Brain pericyte (primary cell): ENCODE data around the gene SLC6A19.

Experiments
- DNase-seq: peaks from one replicate; pipeline ENCODE4 v3.0.0-alpha.2; 2012; ENCODE audit warnings: low read depth, low spot score

SLC6A19 gene

DNA sequence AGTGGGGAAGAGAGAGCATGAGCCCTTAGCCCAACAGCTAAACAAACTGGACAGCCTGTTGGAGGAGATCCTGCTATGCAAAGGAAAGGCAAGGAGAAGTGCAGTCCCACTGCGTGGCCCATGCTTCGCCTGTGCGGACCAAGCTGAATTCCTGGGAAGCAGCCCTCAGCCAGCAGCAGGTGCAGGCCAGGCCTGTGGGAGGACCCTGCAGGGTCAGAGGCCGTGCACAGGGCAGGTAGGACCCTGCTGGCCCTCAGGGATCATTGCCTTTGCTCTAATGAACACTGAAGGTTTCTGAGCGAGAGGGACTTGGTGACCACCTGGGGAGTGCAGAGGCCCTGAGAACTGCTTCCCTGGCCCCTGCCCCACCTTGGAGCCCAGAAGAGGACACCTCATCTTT lies 6.0 kb upstream of the SLC6A19 start:
- DNase-seq = no peak

DNA sequence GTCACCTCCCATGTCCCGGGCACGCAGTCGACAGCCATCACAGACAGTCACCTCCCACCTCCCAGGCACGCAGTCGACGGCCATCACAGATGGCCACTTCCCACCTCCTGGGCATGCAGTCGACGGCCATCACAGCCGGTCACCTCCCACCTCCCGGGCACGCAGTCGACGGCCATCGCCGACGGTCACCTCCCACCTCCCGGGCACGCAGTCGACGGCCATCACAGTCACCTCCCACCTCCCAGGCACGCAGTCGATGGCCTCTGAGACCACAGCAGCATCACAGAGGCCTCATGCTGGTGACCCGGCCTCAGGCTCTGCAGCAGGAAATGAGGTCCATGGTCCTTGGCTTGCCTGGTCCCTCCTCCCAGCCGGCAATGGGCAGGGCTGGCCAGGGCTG lies 5.5 kb upstream of the SLC6A19 start:
- DNase-seq = no peak

- DNase-seq = no peak
Observed at GRCh38 chr5:1196562-1196961, 4.8 kb upstream of the SLC6A19 start.

DNA sequence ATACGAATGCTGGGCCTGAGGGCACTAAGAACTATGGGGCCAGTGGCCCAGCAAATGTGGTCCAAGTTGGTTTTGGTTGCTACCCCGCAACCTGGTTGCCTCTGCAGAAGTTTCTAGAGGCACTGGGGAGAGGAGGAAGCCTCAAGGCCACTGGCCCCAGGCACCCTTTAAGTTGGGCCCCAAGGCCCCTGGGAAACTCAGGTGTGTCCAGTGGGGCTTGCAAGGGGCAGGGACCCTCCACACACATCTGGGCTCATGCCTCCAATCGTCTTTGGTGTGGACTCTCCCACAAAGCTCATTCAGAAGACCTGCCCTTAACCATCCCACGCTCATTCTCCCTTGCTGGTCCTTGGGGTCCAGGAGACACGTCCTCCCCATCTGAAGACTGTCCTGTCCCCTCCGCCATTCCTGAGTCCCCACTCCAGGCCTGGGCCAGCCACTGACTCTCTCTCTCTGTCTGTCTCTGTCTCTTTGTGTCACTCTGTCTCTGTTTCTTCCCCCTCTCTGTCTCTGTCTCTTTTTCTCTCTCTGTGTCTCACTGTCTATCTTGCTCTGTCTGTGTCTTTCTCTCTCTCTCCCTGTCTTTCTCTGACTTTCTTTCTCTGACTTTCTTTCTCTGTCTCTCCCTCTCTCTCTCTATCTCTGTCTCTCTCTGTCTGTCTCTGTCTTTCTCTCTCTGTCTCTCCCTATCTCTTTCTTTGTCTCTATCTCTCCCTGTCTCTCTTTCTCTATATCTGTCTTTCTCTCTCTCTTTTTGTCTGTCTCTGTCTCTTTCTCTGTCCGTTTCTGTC lies 3.3 kb upstream of the SLC6A19 start:
- no peak for DNase-seq

- no peak for DNase-seq
Observed at GRCh38 chr5:1199340-1199648, 2.1 kb upstream of the SLC6A19 start.

DNA sequence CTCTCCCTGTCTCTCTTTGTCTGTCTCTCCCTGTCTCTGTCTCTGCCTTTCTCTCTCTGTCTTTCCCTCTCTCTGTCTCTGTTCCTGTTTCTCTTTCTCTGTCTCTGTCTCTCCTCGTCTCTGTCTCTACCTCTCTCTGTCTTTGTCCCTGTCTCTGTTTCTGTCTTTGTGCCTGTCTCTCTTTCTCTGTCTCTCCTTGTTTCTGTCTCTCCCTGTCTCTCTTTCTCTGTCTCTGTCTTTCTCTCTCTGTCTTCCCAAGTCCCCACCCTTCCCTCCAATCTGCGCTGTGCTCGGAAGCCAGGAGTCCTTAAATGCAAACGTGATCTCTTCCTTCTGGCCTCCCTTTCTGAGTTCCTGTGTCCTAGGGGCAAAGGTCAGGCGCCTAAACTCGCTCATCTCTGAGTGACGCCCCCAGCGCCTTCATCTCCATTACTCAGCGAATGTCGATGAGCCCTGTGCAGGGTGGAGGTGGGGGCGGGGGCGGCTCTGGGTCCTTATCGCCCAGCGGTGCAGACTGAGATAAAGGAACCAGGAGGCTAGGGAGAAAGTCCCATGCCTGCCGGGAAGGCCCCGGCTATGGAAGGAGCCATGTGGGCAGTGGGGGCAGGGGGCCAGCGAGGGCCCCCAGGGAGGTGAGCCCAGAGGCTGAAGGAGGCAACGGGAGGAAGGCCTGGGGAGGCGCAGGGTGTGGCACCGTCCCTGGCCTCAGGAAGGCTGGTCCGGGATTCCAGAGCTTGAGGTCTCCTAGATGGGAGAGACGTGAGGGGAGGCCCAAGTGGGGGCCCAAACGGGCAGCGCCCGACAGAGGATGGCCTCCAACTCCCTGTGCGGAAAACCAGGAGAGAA lies 1.5 kb upstream of the SLC6A19 start:
- no peak for DNase-seq

DNA sequence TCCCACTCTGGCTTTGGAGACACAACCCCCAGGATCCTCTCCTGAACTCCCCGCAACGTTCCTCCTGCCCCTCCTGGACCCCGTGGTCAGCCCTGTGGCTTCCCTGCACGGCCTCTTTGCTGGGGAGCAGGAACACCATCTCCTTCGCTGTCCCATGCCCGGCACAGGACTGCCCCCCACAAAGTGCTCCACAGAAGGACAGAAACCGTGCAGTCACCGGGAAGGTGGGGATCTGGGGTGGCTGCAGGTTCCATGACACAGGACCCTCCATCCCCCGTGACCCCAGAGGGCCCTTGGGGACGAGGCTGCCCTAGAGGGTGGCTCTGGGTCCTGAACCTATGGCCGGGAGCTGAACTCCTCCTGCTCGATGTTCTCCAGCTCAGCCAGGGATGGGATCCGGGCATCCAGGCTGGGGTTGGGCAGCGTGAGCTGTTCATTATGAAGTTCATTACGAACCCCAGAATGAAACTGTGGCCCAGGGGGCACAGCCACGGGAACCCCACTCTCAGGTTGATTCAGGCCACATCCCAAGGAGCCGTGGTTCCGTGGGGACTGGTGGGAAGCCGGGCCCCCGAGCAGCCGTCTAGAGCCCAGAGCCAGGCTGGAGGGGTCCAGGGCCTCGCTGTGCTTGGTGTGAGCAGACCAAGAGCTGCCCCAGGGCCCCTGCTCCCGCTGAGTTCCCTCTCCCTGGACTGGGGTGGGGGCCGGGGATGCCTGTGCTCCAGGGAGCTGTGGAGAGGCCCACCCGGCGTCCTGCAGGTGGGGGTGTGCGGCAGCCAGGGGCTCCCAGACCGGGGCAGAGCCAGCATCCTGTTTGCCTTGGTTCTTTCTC lies 684 bp upstream of the SLC6A19 start:
- no peak for DNase-seq

- DNase-seq = no peak
Observed at GRCh38 chr5:1202026-1202797, 817 bp downstream of the SLC6A19 start.

- no peak for DNase-seq
Observed at GRCh38 chr5:1202798-1203185, 1.4 kb downstream of the SLC6A19 start.

DNA sequence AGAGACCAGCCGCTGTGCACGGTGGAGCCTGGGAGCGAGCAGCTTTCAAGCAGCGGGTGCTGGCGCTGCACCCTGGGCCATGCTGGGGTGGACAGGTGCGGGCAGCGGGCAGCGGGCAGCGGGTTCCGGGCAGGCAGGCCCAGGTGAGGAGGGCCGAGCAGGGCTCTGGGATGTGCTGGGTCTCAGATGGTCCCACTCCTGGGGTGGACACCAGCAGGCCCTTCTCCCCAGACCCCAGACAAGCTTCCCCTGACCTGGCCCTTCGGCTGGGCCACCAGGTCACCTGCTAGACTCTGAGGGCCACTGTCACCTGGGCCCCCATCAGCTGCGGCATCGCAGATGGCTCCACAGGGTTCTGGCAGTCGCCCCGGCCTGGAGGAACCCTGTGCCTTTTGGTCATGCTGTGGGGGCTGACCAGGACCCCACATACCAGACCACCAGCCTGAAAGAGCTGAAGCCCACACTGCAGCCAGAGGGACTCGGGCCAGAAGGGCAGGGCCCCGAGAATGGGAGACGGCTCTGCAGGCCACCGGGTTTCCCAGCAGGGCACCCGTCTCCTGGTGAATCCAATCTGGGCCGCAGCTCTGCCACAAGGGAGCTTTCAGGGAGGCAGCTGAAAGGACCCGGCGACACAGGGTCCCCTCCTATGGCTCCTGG lies 2.0 kb downstream of the SLC6A19 start:
- no peak for DNase-seq

DNA sequence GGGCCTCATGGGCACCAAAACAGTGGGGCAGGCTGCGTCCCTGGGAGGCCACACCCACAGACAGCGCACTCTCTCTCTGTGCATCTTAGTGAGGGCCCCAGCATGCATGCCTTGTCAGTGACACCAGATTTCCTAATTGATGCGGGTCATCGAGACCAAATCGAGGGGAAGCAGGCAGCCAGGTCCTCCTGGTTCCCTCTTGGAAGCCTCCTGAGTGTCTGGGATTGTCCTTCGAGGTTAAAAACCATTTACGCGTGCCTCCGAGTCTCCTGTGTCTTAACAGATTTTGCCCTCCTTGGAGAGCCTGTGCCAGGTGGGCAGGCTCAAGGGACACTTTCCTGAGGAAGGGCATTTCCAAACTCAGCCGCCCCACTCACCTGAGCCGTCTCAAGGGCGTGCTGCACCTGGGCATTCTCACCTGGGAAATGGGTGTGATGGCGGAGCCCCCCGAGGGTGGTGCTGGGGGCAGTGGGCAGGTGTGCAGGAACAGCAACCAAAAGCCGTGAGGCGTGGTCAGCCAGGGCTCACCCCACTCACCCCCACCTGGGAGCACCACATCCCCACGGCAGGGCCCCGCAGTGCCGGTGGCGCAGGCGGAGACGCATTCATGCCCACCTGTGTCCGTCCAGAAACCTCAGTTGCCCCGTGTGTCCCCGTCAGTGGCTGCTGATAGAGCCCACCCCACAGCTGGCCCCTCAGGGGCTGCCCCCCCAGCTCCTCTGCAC lies 2.7 kb downstream of the SLC6A19 start:
- DNase-seq = no peak

GRCh38 chr5:1204693-1205242 lies 3.4 kb downstream of the SLC6A19 start:
- DNase-seq = no peak

GRCh38 chr5:1205255-1206180 lies 4.1 kb downstream of the SLC6A19 start:
- no peak for DNase-seq

GRCh38 chr5:1206521-1207412 lies 5.4 kb downstream of the SLC6A19 start:
- no peak for DNase-seq

- DNase-seq = no peak
Observed at GRCh38 chr5:1207555-1207954, 6.2 kb downstream of the SLC6A19 start.

GRCh38 chr5:1208221-1208742 lies 6.9 kb downstream of the SLC6A19 start:
- DNase-seq = no peak

DNA sequence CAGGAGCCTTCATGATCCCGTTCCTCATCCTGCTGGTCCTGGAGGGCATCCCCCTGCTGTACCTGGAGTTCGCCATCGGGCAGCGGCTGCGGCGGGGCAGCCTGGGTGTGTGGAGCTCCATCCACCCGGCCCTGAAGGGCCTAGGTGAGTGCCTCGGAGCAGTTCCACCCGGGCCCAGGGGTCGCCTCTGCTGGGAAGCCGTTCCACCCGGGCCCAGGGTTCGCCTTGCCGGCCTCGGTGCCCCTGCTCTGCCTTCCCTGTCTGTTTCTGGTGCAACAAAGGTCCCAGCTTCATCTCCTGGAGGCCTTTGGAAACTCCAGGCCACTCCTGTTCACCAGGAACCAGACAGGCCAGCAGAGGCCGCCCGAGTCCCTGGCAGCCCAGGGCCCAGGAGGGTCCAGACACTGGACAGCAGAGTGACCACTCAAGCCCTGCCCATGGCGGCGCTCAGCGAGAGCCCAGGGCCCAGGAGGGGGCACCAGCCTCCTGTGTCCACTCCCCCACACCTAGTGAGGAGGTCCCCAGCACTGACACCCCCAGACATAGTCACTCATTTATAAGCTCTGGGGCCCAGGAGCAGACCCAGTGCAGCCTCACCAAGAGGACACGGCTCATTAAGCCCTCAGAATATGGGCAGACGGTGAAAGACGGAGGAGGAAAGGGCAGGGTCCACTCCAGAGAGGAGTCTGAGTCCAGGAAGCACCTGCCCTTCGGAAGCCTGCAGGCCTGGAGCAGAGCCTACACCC lies 7.5 kb downstream of the SLC6A19 start:
- no peak for DNase-seq
